Keratinocyte (primary cell): Measurements from ENCODE around the gene RHOBTB1. TPM values are rescaled to one million over a fixed set of nuclear protein-coding genes. Genes with fewer than 3 reads are reported as not detected.

Source experiments
- DNase-seq: peaks from one replicate; pipeline ENCODE4 v3.0.0-alpha.2; 2011; ENCODE audit warnings: low read depth, missing footprints, low spot score
- FAIRE-seq: peaks from 2 replicates; lab custom pipeline; 2011; peaks lifted over from hg19 to GRCh38; lab: Jason Lieb, UNC
- H2AFZ ChIP-seq: 2 replicates; pipeline ENCODE4 v1.6.0; 2012; ENCODE audit warnings: low read length, control low read depth, inconsistent platforms; ENCODE audit not compliant: control insufficient read depth
- H3K27ac ChIP-seq: 2 replicates; pipeline ENCODE4 v1.5.1; 2011; ENCODE audit warnings: low read length; ENCODE audit not compliant: control insufficient read depth, insufficient read depth
- H3K27me3 ChIP-seq: 3 replicates; pipeline ENCODE4 v1.6.0; 2011; ENCODE audit warnings: low read length; ENCODE audit not compliant: control insufficient read depth, insufficient read depth; ENCODE audit errors: extremely low read depth
- H3K36me3 ChIP-seq, 2 experiments: 2 replicates in 1 of 2; 3 replicates in 1 of 2; pipeline ENCODE4 v1.5.1; 2011; ENCODE audit warnings: low read length in 2 of 2, mild to moderate bottlenecking in 1 of 2; ENCODE audit not compliant: control insufficient read depth in 2 of 2, insufficient read depth in 2 of 2; ENCODE audit errors: extremely low read depth in 1 of 2
- H3K4me1 ChIP-seq: 3 replicates; pipeline ENCODE4 v1.5.1; 2011; ENCODE audit warnings: low read length; ENCODE audit not compliant: control insufficient read depth, insufficient read depth; ENCODE audit errors: extremely low read depth
- H3K4me2 ChIP-seq: 3 replicates; pipeline ENCODE4 v1.6.0; 2011; ENCODE audit warnings: low read depth, low read length; ENCODE audit not compliant: control insufficient read depth, insufficient read depth; ENCODE audit errors: extremely low read depth
- H3K4me3 ChIP-seq, 3 experiments: fragments of 200-600 bp in 1 of 3; sonication (generic) in 1 of 3; 2 replicates in 2 of 3; 3 replicates in 1 of 3; pipeline ENCODE4 v1.5.1; 2011 to 2016; ENCODE audit warnings: low read length in 3 of 3, mild to moderate bottlenecking in 3 of 3, control low read depth in 2 of 3, inconsistent platforms in 1 of 3, low read depth in 1 of 3, mixed read lengths in 1 of 3, mixed run types in 1 of 3, moderate library complexity in 1 of 3; ENCODE audit not compliant: control insufficient read depth in 2 of 3, insufficient read depth in 2 of 3; ENCODE audit errors: extremely low read depth in 1 of 3
- H3K79me2 ChIP-seq: 2 replicates; pipeline ENCODE4 v1.6.0; 2012; ENCODE audit warnings: low read length; ENCODE audit not compliant: control insufficient read depth, insufficient read depth
- H3K9ac ChIP-seq: 3 replicates; pipeline ENCODE4 v1.6.0; 2011; ENCODE audit warnings: low read length; ENCODE audit not compliant: control insufficient read depth, insufficient read depth; ENCODE audit errors: extremely low read depth
- H3K9me1 ChIP-seq: 3 replicates; pipeline ENCODE4 v1.6.0; 2011; ENCODE audit warnings: low read length; ENCODE audit not compliant: control insufficient read depth, insufficient read depth; ENCODE audit errors: extremely low read depth
- H3K9me3 ChIP-seq: 2 replicates; pipeline ENCODE4 v1.5.1; 2012; ENCODE audit warnings: low read depth, low read length; ENCODE audit not compliant: control insufficient read depth
- H4K20me1 ChIP-seq: 3 replicates; pipeline ENCODE4 v1.6.0; 2011; ENCODE audit warnings: low read length; ENCODE audit not compliant: control insufficient read depth, insufficient read depth; ENCODE audit errors: extremely low read depth
- CTCF ChIP-seq, 3 experiments: IDR thresholded peaks in 1 of 3; conservative IDR thresholded peaks in 1 of 3; optimal IDR thresholded peaks in 1 of 3; 2 replicates in 2 of 3; 3 replicates in 1 of 3; pipeline versions ENCODE3 to v1.5.1; 2011; ENCODE audit warnings: low read length in 3 of 3, mild to moderate bottlenecking in 3 of 3, moderate library complexity in 2 of 3, control low read depth in 1 of 3, inconsistent platforms in 1 of 3; ENCODE audit not compliant: insufficient read depth in 2 of 3; ENCODE audit errors: extremely low read depth in 1 of 3
- EZH2 ChIP-seq: IDR thresholded peaks from one replicate; pipeline ENCODE4 v1.6.1; 2012; ENCODE audit warnings: inconsistent platforms, mild to moderate bottlenecking, low read length, moderate library complexity
- dilution Hi-C: fragments of 300-500 bp; cut with MboI; formaldehyde crosslinking; loops from one replicate; pipeline ENCODE4 v1.7.0; 2020; ENCODE audit warnings: low sequenced_read_pairs; ENCODE audit not compliant: extremely low pct_ligation_motif_present
- polyA plus RNA-seq, 5 experiments: library from polyadenylated mRNA; depleted of rRNA in 3 of 5; stranded (reverse) in 3 of 5; stranded (forward) in 1 of 5; unstranded in 1 of 5; fragments of >200 nt; gene quantifications; 1 replicate in 1 of 5; 2 replicates in 3 of 5; 3 replicates in 1 of 5; pipeline versions ENCODE4 v1.2.1 to v1.2.3, GENCODE V29; 2011 to 2012; ENCODE audit warnings: missing spikeins in 2 of 5, low read depth in 1 of 5, low replicate concordance in 1 of 5

Gene RHOBTB1
- polyA plus RNA-seq, 1 donor (not counting 4 experiments of a cell fraction or from before 2014, with no cell fraction given) = 4.6 TPM

GRCh38 chr10:60868946-60869345 lies 75.0 kb downstream of the RHOBTB1 start:
- Histone ChIP-seq H3K9me1 (no peaks in the 10 kb centered on the region), H3K4me2 (no peak overlapping the region), H3K36me3 (no peaks in the 10 kb centered on the region), H3K79me2 (no peaks in the 10 kb centered on the region), H3K9ac (no peak overlapping the region), H3K27me3 (no peaks in the 10 kb centered on the region), H3K4me1 (no peaks in the 10 kb centered on the region), H3K27ac (no peak overlapping the region), H3K4me3 (no peak overlapping the region), H2AFZ (no peak overlapping the region), H3K9me3 (no peaks in the 10 kb centered on the region), H4K20me1 (no peaks in the 10 kb centered on the region)
- no peak for TF ChIP-seq EZH2
- TF ChIP-seq CTCF (optimal IDR thresholded peaks at IDR 0.05 in 1 of 3, IDR thresholded peaks at IDR 0.05 in 1 of 3, conservative IDR thresholded peaks at IDR 0.05 in 1 of 3; ENCODE audit: extremely low read depth in 1 of 3, insufficient read depth in 2 of 3, low read length in 3 of 3) = no peak
- FAIRE-seq (no peak), DNase-seq (no peak)
- dilution Hi-C loops = no loop called here

GRCh38 chr10:60865198-60865783 lies 78.7 kb downstream of the RHOBTB1 start:
- dilution Hi-C loops = no loop called here
- FAIRE-seq (no peak), DNase-seq (no peak)
- Histone ChIP-seq H3K4me2 (no peak overlapping the region), H3K9me3 (no peaks in the 10 kb centered on the region), H3K4me1 (no peaks in the 10 kb centered on the region), H3K79me2 (no peaks in the 10 kb centered on the region), H3K27ac (no peak overlapping the region), H3K9me1 (no peaks in the 10 kb centered on the region), H2AFZ (no peak overlapping the region), H3K9ac (no peak overlapping the region), H3K27me3 (no peaks in the 10 kb centered on the region), H4K20me1 (no peaks in the 10 kb centered on the region), H3K36me3 (no peaks in the 10 kb centered on the region), H3K4me3 (no peak overlapping the region)
- TF ChIP-seq CTCF (optimal IDR thresholded peaks at IDR 0.05 in 1 of 3, IDR thresholded peaks at IDR 0.05 in 1 of 3, conservative IDR thresholded peaks at IDR 0.05 in 1 of 3; ENCODE audit: extremely low read depth in 1 of 3, insufficient read depth in 2 of 3, low read length in 3 of 3) (no peak), EZH2 (no peak)
